Transverse colon (tissue), 4 donors: ENCODE measurements around the gene FBXO15. TPM values are rescaled to one million over a fixed set of nuclear protein-coding genes. Genes with fewer than 3 reads are reported as not detected.

Experiments used
- DNase-seq: peaks from one replicate; pipeline ENCODE4 v3.0.0-alpha.2; 2019
- H3K27ac ChIP-seq, 4 donors: fragments of 200-600 bp; sonication (generic); 2 replicates each; pipeline ENCODE4 v1.5.1; 2016 to 2018; ENCODE audit warnings: inconsistent platforms in 4 of 4
- H3K27me3 ChIP-seq: fragments of 200-600 bp; sonication (generic); 2 replicates; pipeline ENCODE4 v1.5.1; 2017; ENCODE audit warnings: inconsistent platforms
- H3K36me3 ChIP-seq, 4 donors: fragments of 200-600 bp; sonication (generic); 2 replicates each; pipeline ENCODE4 v1.5.1; 2017 to 2019; ENCODE audit warnings: inconsistent platforms in 4 of 4
- H3K4me1 ChIP-seq, 4 donors: fragments of 200-600 bp; sonication (generic); 2 replicates each; pipeline ENCODE4 v1.5.1; 2017 to 2020; ENCODE audit warnings: inconsistent platforms in 4 of 4
- H3K4me3 ChIP-seq, 4 donors: fragments of 200-600 bp; sonication (generic); 1 replicate in 1 of 4; 2 replicates in 3 of 4; pipeline versions ENCODE4 v1.5.1 to v1.6.1; 2017 to 2019; ENCODE audit warnings: inconsistent platforms in 4 of 4
- H3K9me3 ChIP-seq, 2 donors: fragments of 200-600 bp; sonication (generic); 2 replicates each; pipeline ENCODE4 v1.5.1; 2017 to 2019; ENCODE audit warnings: inconsistent platforms in 2 of 2
- CTCF ChIP-seq, 5 experiments: fragments of 200-600 bp in 3 of 5; fragments of 450-650 bp in 2 of 5; sonication (generic) in 3 of 5; IDR thresholded peaks; 1 replicate in 2 of 5; 2 replicates in 3 of 5; pipeline ENCODE4 v1.5.1; 2016 to 2017; ENCODE audit warnings: antibody characterized with exemption in 5 of 5, inconsistent platforms in 3 of 5, mild to moderate bottlenecking in 2 of 5, moderate library complexity in 1 of 5
- EP300 ChIP-seq: sonication (generic); formaldehyde crosslinking; IDR thresholded peaks from one replicate; pipeline ENCODE4 v1.6.1; 2017; ENCODE audit warnings: antibody characterized with exemption, low read depth
- POLR2A ChIP-seq: fragments of 450-650 bp; IDR thresholded peaks from one replicate; pipeline ENCODE4 v1.6.1; 2016; ENCODE audit warnings: antibody characterized with exemption, mild to moderate bottlenecking, moderate library complexity
- POLR2AphosphoS5 ChIP-seq, 3 donors: sonication (generic); formaldehyde crosslinking; IDR thresholded peaks; one replicate each; pipeline ENCODE4 v1.6.1; 2016; ENCODE audit warnings: antibody characterized with exemption in 3 of 3
- WGBS, 2 donors: methylation state at CpG; one replicate each; pipeline ENCODE4 v1.1.5; 2018; ENCODE audit warnings: low coverage in 1 of 2; 5-methylcytosine and 5-hydroxymethylcytosine counted together
- in situ Hi-C, 4 donors: fragments of 200-750 bp; cut with MboI; loops; one replicate each; pipeline versions ENCODE4 v1.15.0 to v1.15.1; 2017; ENCODE audit warnings: low sequenced_read_pairs in 3 of 4, low pct_ligation_motif_present in 1 of 4, low pct_unique_long_range_greater_than_20kb in 1 of 4
- intact Hi-C: fragments of 100-400 bp; cut with DNase I; formaldehyde crosslinking; loops from one replicate; pipeline ENCODE4 v1.15.1; 2023; ENCODE audit warnings: low total_unique reads
- total RNA-seq, 4 donors: library from RNA; depleted of rRNA; stranded (reverse); fragments of >200 nt; gene quantifications; one replicate each; pipeline ENCODE4 v1.1.0, GENCODE V29; 2016

Gene FBXO15
- total RNA-seq, 4 donors from 2014 or later, result 0.14 to 0.64 TPM; not detected in 2

GRCh38 chr18:74083557-74083952, 64.1 kb downstream of the FBXO15 start:
- Histone ChIP-seq H3K9me3 (no peaks in the 10 kb centered on the region), H3K27ac (no peak overlapping the region), H3K27me3 (no peaks in the 10 kb centered on the region), H3K4me3 (no peak overlapping the region), H3K4me1 (no peaks in the 10 kb centered on the region), H3K36me3 (no peaks in the 10 kb centered on the region)
- intact Hi-C loops (no loop called here), in situ Hi-C loops (no loop called here)
- no peak for DNase-seq
- 61 to 86% methylated on average over 1 to 3 of the region's 3 CpGs for WGBS, 2 donors
- TF ChIP-seq POLR2A, result no peak
- TF ChIP-seq EP300, result no peak
- TF ChIP-seq POLR2AphosphoS5 (IDR thresholded peaks at IDR 0.05), result no peak
- TF ChIP-seq CTCF (IDR thresholded peaks at IDR 0.05), result no peak

GRCh38 chr18:74082742-74083556, 64.7 kb downstream of the FBXO15 start:
- no peak overlapping the region for H3K27ac ChIP-seq
- intact Hi-C loops, result no loop called here

GRCh38 chr18:74081966-74082741, 65.5 kb downstream of the FBXO15 start:
- 61 to 83% methylated on average over 9 to 13 of the region's 13 CpGs for WGBS, 2 donors
- in situ Hi-C loops, result no loop called here
- no peaks in the 10 kb centered on the region for H3K9me3 ChIP-seq
- no peaks in the 10 kb centered on the region for H3K4me1 ChIP-seq
- no peak overlapping the region for H3K4me3 ChIP-seq
- no peak overlapping the region for H3K27ac ChIP-seq
- H3K27me3 ChIP-seq, result no peaks in the 10 kb centered on the region
- no peaks in the 10 kb centered on the region for H3K36me3 ChIP-seq
- peak; percentile 66 for DNase-seq
- intact Hi-C loops, result no loop called here
- no peak for TF ChIP-seq POLR2A
- TF ChIP-seq CTCF (IDR thresholded peaks at IDR 0.05), result peak in 4 of 5 experiments; percentile 48 to 68 (median 58)

More at GRCh38 chr18:74082742-74083556, 64.7 kb downstream of the FBXO15 start:
- 51 to 52% methylated on average over 5 to 18 of the region's 18 CpGs for WGBS, 2 donors
- Histone ChIP-seq H3K4me3 (no peak overlapping the region), H3K27me3 (no peaks in the 10 kb centered on the region), H3K36me3 (no peaks in the 10 kb centered on the region), H3K9me3 (no peaks in the 10 kb centered on the region), H3K4me1 (no peaks in the 10 kb centered on the region)
- in situ Hi-C loops, result no loop called here
- DNase-seq, result no peak
- TF ChIP-seq CTCF (IDR thresholded peaks at IDR 0.05), result no peak
- TF ChIP-seq POLR2A, result no peak
- no peak for TF ChIP-seq POLR2AphosphoS5 (IDR thresholded peaks at IDR 0.05)
- no peak for TF ChIP-seq EP300

GRCh38 chr18:74078257-74078656, 69.4 kb downstream of the FBXO15 start:
- in situ Hi-C loops (no loop called here), intact Hi-C loops (no loop called here)
- no peaks in the 10 kb centered on the region for H3K36me3 ChIP-seq
- no peak overlapping the region for H3K27ac ChIP-seq
- H3K4me3 ChIP-seq, result no peak overlapping the region
- no peak for TF ChIP-seq EP300
- no peak for TF ChIP-seq CTCF (IDR thresholded peaks at IDR 0.05)
- no peak for TF ChIP-seq POLR2A
- no peak for TF ChIP-seq POLR2AphosphoS5 (IDR thresholded peaks at IDR 0.05)
- H3K27me3 ChIP-seq, result no peaks in the 10 kb centered on the region
- H3K9me3 ChIP-seq, result no peaks in the 10 kb centered on the region
- 78 to 100% methylated on average over 3 to 9 of the region's 9 CpGs for WGBS, 2 donors
- no peaks in the 10 kb centered on the region for H3K4me1 ChIP-seq
- DNase-seq, result no peak
